Measurements from ENCODE around the gene SPSB1. TPM values are rescaled to one million over a fixed set of nuclear protein-coding genes. Genes with fewer than 3 reads are reported as not detected.

The SPSB1 gene
- total RNA-seq, 1 experiment from 2014 or later = 4.3 TPM

DNA sequence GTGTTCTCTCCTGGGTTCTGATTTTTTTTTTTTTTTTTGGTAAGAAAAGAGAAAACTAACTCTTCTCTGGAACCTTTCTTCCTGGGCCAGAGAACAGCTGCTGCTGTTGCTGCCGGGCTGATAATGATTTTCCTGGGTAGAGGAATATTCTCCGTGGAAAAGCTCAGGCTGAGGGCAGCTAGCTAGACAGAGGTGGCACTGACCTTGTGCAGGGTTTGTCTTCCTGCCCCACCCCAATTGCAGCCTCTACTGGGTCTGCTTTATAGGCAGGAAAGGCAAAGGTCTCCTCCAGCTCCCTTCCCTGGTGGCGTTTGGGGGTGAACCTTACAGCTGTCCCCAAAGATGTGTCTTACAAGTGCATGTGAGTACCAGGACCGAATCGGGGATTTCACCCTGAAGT is 79.3 kb downstream of the SPSB1 start:
- H3K9me3 Mint-ChIP-seq = no peaks in the 10 kb centered on the region
- ATAC-seq (no peak), DNase-seq (ENCODE audit: low spot score) (no peak)
- ChIA-PET POLR2A (no interaction called here), CTCF (interaction anchor here (0.5 to 4.0 kb wide), 9 partner anchors 20 to 244 kb away, joined by 3 to 18 read pairs (median 4); no protein-coding TSS in a partner anchor)
- H3K4me1 Mint-ChIP-seq = peaks cover 2% of the 10 kb centered on the region; the same call in 1 of the 2 replicates
- H3K27ac Mint-ChIP-seq = no peak overlapping the region
- H3K4me3 Mint-ChIP-seq = no peak overlapping the region
- no peaks in the 10 kb centered on the region for H3K36me3 Mint-ChIP-seq
- TF ChIP-seq TP53 (CRISPR knock-in tag; IDR thresholded peaks at IDR 0.05) (no peak), ZBTB21 (CRISPR knock-in tag; IDR thresholded peaks at IDR 0.05; ENCODE audit: borderline replicate concordance) (no peak), ZNF281 (CRISPR knock-in tag; IDR thresholded peaks at IDR 0.05) (no peak), GRHL2 (CRISPR knock-in tag; IDR thresholded peaks at IDR 0.05; ENCODE audit: insufficient replicate concordance, severe bottlenecking) (no peak), EMX1 (CRISPR knock-in tag; IDR thresholded peaks at IDR 0.05) (no peak), AR (CRISPR knock-in tag; IDR thresholded peaks at IDR 0.05) (no peak), CREM (CRISPR knock-in tag; IDR thresholded peaks at IDR 0.05) (no peak), GABPB1 (CRISPR knock-in tag; IDR thresholded peaks at IDR 0.05) (no peak), USF1 (CRISPR knock-in tag; IDR thresholded peaks at IDR 0.05) (no peak), NFE2L1 (CRISPR knock-in tag; IDR thresholded peaks at IDR 0.05) (no peak), FOXJ3 (CRISPR knock-in tag; IDR thresholded peaks at IDR 0.05; ENCODE audit: borderline replicate concordance) (no peak), GTF2I (CRISPR knock-in tag; conservative IDR thresholded peaks at IDR 0.05) (no peak), ZNF425 (CRISPR knock-in tag; conservative IDR thresholded peaks at IDR 0.05) (no peak)
- TF ChIP-seq, protein P1, sequence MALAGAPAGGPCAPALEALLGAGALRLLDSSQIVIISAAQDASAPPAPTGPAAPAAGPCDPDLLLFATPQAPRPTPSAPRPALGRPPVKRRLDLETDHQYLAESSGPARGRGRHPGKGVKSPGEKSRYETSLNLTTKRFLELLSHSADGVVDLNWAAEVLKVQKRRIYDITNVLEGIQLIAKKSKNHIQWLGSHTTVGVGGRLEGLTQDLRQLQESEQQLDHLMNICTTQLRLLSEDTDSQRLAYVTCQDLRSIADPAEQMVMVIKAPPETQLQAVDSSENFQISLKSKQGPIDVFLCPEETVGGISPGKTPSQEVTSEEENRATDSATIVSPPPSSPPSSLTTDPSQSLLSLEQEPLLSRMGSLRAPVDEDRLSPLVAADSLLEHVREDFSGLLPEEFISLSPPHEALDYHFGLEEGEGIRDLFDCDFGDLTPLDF (CRISPR knock-in tag; IDR thresholded peaks at IDR 0.05) = no peak
- TF ChIP-seq, protein P2, sequence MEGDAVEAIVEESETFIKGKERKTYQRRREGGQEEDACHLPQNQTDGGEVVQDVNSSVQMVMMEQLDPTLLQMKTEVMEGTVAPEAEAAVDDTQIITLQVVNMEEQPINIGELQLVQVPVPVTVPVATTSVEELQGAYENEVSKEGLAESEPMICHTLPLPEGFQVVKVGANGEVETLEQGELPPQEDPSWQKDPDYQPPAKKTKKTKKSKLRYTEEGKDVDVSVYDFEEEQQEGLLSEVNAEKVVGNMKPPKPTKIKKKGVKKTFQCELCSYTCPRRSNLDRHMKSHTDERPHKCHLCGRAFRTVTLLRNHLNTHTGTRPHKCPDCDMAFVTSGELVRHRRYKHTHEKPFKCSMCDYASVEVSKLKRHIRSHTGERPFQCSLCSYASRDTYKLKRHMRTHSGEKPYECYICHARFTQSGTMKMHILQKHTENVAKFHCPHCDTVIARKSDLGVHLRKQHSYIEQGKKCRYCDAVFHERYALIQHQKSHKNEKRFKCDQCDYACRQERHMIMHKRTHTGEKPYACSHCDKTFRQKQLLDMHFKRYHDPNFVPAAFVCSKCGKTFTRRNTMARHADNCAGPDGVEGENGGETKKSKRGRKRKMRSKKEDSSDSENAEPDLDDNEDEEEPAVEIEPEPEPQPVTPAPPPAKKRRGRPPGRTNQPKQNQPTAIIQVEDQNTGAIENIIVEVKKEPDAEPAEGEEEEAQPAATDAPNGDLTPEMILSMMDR (IDR thresholded peaks at IDR 0.05) = no peak
- TF ChIP-seq, protein P3, sequence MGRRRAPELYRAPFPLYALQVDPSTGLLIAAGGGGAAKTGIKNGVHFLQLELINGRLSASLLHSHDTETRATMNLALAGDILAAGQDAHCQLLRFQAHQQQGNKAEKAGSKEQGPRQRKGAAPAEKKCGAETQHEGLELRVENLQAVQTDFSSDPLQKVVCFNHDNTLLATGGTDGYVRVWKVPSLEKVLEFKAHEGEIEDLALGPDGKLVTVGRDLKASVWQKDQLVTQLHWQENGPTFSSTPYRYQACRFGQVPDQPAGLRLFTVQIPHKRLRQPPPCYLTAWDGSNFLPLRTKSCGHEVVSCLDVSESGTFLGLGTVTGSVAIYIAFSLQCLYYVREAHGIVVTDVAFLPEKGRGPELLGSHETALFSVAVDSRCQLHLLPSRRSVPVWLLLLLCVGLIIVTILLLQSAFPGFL (CRISPR knock-in tag; IDR thresholded peaks at IDR 0.05; ENCODE audit: borderline replicate concordance) = no peak
- H3K27me3 Mint-ChIP-seq (ENCODE audit: low read depth) = no peaks in the 10 kb centered on the region
